Liver (tissue), 3 donors: ENCODE data around the gene C16orf78.

ENCODE experiments used
- CTCF ChIP-seq: fragments of 150-350 bp; IDR thresholded peaks from 2 replicates; pipeline ENCODE4 v1.5.1; 2017; ENCODE audit warnings: improper control_type of control experiment, low read depth, low read length; ENCODE audit not compliant: missing input control
- EGR1 ChIP-seq, 2 donors: IDR thresholded peaks; 2 replicates each; pipeline ENCODE4 v1.6.1; 2016 to 2018; ENCODE audit warnings: antibody characterized with exemption in 2 of 2, low read depth in 2 of 2
- GABPA ChIP-seq, 2 donors: IDR thresholded peaks in 1 of 2; conservative IDR thresholded peaks in 1 of 2; 2 replicates each; pipeline ENCODE4 v1.6.1; 2016; ENCODE audit warnings: antibody characterized with exemption in 2 of 2, mild to moderate bottlenecking in 1 of 2, moderate library complexity in 1 of 2
- MAX ChIP-seq: IDR thresholded peaks from 2 replicates; pipeline ENCODE4 v1.6.1; 2016; ENCODE audit warnings: antibody characterized with exemption
- REST ChIP-seq: IDR thresholded peaks from 2 replicates; pipeline ENCODE4 v1.6.1; 2016; ENCODE audit warnings: antibody characterized with exemption, mild to moderate bottlenecking
- SP1 ChIP-seq: IDR thresholded peaks from 2 replicates; pipeline ENCODE4 v1.6.1; 2018; ENCODE audit warnings: antibody characterized with exemption, mild to moderate bottlenecking
- YY1 ChIP-seq: IDR thresholded peaks from 2 replicates; pipeline ENCODE4 v1.6.1; 2016; ENCODE audit warnings: antibody characterized with exemption, mild to moderate bottlenecking
- ZBTB33 ChIP-seq: IDR thresholded peaks from 2 replicates; pipeline ENCODE4 v1.6.1; 2016; ENCODE audit warnings: antibody characterized with exemption
- donor health status: healthy.
- donor health status: healthy.

- no peak for TF ChIP-seq EGR1 (IDR thresholded peaks at IDR 0.05; ENCODE audit: low read depth in 2 of 2)
- TF ChIP-seq CTCF = no peak
- no peak for TF ChIP-seq YY1
- no peak for TF ChIP-seq REST
- TF ChIP-seq ZBTB33 = no peak
- TF ChIP-seq SP1 = no peak
- no peak for TF ChIP-seq MAX
- no peak for TF ChIP-seq GABPA (IDR thresholded peaks at IDR 0.05 in 1 of 2, conservative IDR thresholded peaks at IDR 0.05 in 1 of 2)
Measured at GRCh38 chr16:49328325-49328724, 45.3 kb upstream of the C16orf78 start.
